ENCODE data around the gene FAM241B.

DNA sequence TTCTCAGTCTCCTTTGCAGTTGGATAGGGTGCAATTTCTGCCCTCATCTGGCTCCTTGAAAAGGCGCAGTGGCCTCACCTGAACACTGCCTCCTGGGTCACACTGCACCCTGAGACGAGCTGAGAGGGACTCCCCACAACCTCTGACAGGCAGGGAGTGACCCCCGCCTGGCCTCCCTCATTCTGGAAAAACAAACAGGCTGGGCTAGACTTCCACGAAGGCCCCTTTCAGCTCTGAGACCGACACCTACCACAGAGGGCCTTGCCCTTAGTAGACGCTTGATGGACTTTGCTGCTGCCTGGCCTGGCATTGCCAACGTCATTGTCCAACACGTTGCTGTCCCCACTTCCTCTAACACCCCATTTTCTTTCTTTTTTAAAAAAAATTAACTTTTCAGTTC lies 8.6 kb downstream of the FAM241B start:
- TF ChIP-seq GATA2 (IDR thresholded peaks at IDR 0.05; ENCODE audit: low read depth, low read length) (no peak), GATA3 (IDR thresholded peaks at IDR 0.05; ENCODE audit: low read depth, low read length) (no peak)
